ENCODE data around the gene DCAF15. TPM values are rescaled to one million over a fixed set of nuclear protein-coding genes. Genes with fewer than 3 reads are reported as not detected.

DCAF15 gene
- total RNA-seq, 1 donor from 2014 or later = 35.0 TPM

- intact Hi-C loops (cut with DNase I) = loop anchor here (10.0 kb wide), 3 partner anchors 848 to 1208 kb away; partner anchors contain the start of genes CALR, FARSA, IER2 and JUNB
- DNase-seq (ENCODE audit: low spot score in 2 of 2) = no peak
- Histone ChIP-seq H3K4me3 (no peak overlapping the region), H3K36me3 (no peaks in the 10 kb centered on the region), H3K9me3 (no peaks in the 10 kb centered on the region), H3K27me3 (no peaks in the 10 kb centered on the region), H3K4me1 (peaks cover 16 to 23% of the 10 kb centered on the region in 2 donors), H3K27ac (peak overlapping the region; percentile 100)
- TF ChIP-seq CTCF (IDR thresholded peaks at IDR 0.05) = no peak
These were observed 50.4 kb downstream of the DCAF15 start for GRCh38 chr19:14002571-14003250.

DNA sequence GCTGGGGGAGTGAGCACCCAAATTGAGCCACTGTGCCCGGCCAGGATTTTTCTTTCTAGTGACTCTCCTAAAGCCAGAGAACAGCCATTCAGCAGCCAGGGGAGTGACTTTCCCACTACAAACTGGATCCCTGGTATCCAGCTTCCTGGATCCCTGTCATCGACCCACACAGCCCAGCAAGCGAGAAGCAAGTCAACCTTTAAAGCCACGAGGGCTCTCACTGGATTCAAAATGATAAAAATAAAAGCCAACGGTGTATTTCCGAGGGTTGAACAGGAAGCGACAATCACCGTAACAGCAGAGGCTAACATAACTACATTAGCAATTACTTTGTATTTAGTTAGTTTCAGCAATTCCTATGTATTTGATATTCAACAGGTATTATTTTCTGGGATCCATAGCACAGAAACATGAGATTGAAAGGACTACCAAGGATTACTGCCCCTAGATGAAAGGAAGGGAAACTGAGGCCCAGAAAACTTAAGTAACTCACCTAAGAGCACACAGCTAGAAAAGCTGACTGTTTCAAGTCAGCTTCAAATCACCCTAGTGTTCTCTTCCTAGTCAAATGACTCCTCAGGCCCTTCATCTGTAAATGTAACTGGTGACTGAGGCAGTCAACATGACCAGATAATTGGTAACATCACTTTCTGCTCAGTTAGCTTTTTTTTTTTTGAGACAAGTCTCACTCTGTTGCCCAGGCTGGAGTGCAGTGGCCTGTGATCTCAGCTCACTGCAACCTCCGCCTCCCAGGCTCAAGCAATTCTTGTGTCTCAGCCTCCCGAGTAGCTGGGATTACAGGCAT lies 51.1 kb downstream of the DCAF15 start:
- Histone ChIP-seq H3K27me3 (no peaks in the 10 kb centered on the region), H3K36me3 (no peaks in the 10 kb centered on the region), H3K4me3 (no peak overlapping the region), H3K9me3 (no peaks in the 10 kb centered on the region), H3K4me1 (peaks cover 16 to 23% of the 10 kb centered on the region in 2 donors), H3K27ac (peak overlapping the region; percentile 100)
- intact Hi-C loops (cut with DNase I) = loop anchor here (2.0 to 10.0 kb wide), 5 partner anchors 25 to 1209 kb away; partner anchors contain the start of genes CALR, FARSA, IER2 and JUNB
- no peak for DNase-seq (ENCODE audit: low spot score in 2 of 2)
- TF ChIP-seq CTCF (IDR thresholded peaks at IDR 0.05) = no peak

GRCh38 chr19:14004619-14005348 lies 52.5 kb downstream of the DCAF15 start:
- Histone ChIP-seq H3K4me1 (peaks cover 16 to 23% of the 10 kb centered on the region in 2 donors), H3K27ac (peak overlapping the region; percentile 100), H3K36me3 (no peaks in the 10 kb centered on the region), H3K9me3 (no peaks in the 10 kb centered on the region), H3K27me3 (no peaks in the 10 kb centered on the region), H3K4me3 (peak overlapping the region; percentile 99 to 100)
- no peak for TF ChIP-seq CTCF (IDR thresholded peaks at IDR 0.05)
- intact Hi-C loops (cut with DNase I) = loop anchor here (2.0 to 10.0 kb wide), 7 partner anchors 26 to 1210 kb away; partner anchors contain the start of genes CALR, FARSA, IER2 and JUNB
- peak; percentile 62 to 86 for DNase-seq (ENCODE audit: low spot score in 2 of 2)

DNA sequence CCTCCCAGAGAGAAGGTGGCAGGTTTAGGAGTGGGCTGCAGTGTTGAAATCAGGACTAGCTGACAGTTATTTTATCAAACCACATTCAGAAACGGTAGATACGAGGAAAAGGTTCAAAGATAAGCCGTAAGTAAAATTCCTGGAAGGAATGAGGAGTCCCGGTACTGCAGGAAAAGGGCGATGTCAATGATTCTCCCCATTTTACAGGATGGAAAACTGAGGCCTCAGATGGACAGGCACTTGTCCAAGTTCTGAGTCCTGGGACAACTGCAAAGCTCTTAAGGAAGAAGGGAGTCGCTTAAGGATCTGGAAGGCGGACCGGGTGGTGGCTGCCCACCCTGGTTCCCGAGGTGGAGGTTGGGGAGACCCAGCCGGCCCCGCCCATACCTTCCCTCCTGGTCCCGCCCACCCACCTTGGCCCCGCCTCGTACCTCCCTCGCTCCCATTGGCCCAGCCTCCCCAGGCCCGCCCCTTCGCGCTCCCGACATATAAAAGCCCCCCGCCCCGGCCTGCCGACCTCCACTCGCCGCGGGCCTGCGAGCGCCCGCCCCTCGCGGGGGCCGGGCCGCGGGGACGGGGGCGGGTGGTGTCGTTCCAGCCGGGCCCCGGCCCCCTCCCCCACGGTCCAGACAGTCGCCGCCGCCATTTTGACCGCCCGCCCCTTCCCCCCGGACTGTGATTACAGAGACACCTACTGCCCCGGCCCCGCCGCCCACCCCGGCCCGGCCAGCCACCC lies 53.2 kb downstream of the DCAF15 start:
- H3K36me3 ChIP-seq = no peaks in the 10 kb centered on the region
- no peaks in the 10 kb centered on the region for H3K9me3 ChIP-seq
- peak overlapping the region; percentile 99 to 100 for H3K4me3 ChIP-seq
- H3K4me1 ChIP-seq = peaks cover 16 to 23% of the 10 kb centered on the region in 2 donors
- intact Hi-C loops (cut with DNase I) = loop anchor here (1.0 to 10.0 kb wide), 10 partner anchors 27 to 1211 kb away; partner anchors contain the start of genes ASF1B, BRME1, CALR and CC2D1A
- H3K27me3 ChIP-seq = no peaks in the 10 kb centered on the region
- TF ChIP-seq CTCF (IDR thresholded peaks at IDR 0.05) = no peak
- peak overlapping the region; percentile 100 for H3K27ac ChIP-seq
- peak; percentile 66 to 94 for DNase-seq (ENCODE audit: low spot score in 2 of 2)
